Measurements from ENCODE around the gene TP53I11.

Gene TP53I11

GRCh38 chr11:44917741-44918140 lies 32.9 kb downstream of the TP53I11 start:
- TF ChIP-seq CTCF (conservative IDR thresholded peaks at IDR 0.05) = no peak

GRCh38 chr11:44916801-44917385 lies 33.8 kb downstream of the TP53I11 start:
- no peak overlapping the region for H3K27ac ChIP-seq
- TF ChIP-seq CTCF (conservative IDR thresholded peaks at IDR 0.05) = no peak

More at GRCh38 chr11:44917741-44918140, 32.9 kb downstream of the TP53I11 start:
- no peak overlapping the region for H3K27ac ChIP-seq

- no peak overlapping the region for H3K27ac ChIP-seq
- TF ChIP-seq CTCF (conservative IDR thresholded peaks at IDR 0.05) = no peak
Observed at GRCh38 chr11:44916331-44916730, 34.4 kb downstream of the TP53I11 start.

- H3K27ac ChIP-seq = no peak overlapping the region
- no peak for TF ChIP-seq CTCF (conservative IDR thresholded peaks at IDR 0.05)
Observed at GRCh38 chr11:44915621-44916020, 35.1 kb downstream of the TP53I11 start.

GRCh38 chr11:44915004-44915403 lies 35.7 kb downstream of the TP53I11 start:
- TF ChIP-seq CTCF (conservative IDR thresholded peaks at IDR 0.05) = no peak
- no peak overlapping the region for H3K27ac ChIP-seq

GRCh38 chr11:44914105-44914504 lies 36.6 kb downstream of the TP53I11 start:
- H3K27ac ChIP-seq = no peak overlapping the region
- TF ChIP-seq CTCF (conservative IDR thresholded peaks at IDR 0.05) = no peak

- no peak overlapping the region for H3K27ac ChIP-seq
- TF ChIP-seq CTCF (conservative IDR thresholded peaks at IDR 0.05) = no peak
Observed at GRCh38 chr11:44913502-44913901, 37.2 kb downstream of the TP53I11 start.

All from VCaP (cell line).